Smooth muscle cell of the brain vasculature (primary cell): Measurements from ENCODE around the gene KCNN3.

ENCODE experiments used
- DNase-seq: peaks from one replicate; pipeline ENCODE4 v3.0.0-alpha.2; 2012; ENCODE audit warnings: low read depth, low spot score

KCNN3 gene

DNA sequence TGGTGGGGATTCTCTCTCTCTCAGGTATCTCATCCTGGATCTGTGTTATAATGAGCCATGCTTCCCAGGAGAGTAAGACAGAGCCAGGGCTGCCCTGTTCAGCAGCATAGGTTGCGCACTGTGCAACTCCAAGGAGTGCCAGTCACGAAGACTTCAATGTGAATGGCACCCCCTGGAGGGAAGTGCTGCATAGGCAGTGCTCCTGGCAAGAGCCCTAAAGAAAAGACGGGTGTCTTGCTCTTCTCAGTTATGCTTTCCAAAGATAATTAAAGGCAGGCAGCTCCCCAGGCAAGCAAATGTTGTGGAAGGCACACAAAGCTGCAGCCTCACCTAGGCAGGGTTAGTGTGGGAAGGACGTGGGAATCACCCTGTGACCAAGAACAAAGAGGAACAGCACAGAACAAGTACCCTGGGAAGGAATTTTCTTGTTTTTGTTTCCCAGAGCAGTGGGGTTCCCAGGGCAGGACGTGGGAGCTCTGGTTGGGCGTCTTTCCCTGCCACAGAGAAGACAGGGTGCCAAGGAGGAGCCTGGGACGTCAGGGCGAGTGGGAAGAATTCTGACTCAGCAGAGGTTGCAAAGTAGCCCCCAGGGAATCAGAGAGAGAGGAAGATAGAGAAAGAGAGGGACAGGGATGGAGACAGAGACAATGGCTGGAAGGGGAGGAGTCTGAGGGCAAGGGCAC is 120.9 kb downstream of the KCNN3 start:
- no peak for DNase-seq

DNA sequence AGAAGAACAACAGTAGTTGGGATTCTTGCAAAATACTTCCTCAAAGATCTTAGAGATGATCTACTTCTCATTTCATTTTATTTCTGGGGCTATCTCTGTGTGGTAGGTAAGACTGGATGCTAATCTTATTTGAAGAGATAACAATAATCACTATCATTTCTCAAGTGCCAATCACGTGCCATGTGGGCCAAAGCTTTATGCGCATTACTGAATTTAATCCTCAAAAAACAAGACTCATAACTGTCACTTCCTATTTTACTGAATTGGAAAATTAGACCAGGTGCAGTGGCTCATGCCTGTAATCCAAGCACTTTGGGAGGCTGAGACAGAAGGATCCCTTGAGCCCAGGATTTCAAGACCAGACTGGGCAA is 121.7 kb downstream of the KCNN3 start:
- DNase-seq = no peak

DNA sequence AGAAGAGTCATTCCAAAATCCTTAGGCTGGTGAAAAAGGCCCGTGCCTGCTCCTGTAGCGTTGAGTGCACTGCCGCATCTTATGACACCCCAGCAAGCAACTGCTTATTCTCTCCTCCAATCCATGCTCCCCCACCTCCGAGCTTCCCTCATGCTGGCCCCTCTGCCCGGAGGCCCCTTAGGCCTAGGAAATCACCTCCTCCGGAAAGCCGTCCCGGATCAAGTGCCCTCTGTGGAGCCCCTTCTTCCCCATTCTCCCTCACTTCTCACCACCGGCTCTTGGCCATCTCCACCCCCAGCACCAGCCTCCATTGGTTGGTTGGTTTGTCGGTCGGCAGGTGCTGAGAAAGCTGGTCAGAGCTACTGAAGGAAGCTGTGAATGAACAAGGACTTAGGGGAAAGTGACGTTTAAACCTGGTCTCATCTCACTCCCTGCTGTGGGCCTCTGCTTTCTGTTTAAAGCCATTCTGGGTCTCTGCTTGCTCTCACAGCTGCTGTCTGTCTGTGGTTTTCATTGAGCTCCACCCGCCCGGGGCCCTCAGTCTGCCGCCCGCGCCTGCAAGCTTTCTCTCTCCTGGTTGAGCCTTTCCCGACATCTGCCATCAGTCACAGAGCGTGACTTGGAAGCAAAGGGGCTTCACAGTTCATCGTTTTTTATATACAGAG is 122.2 kb downstream of the KCNN3 start:
- no peak for DNase-seq

DNA sequence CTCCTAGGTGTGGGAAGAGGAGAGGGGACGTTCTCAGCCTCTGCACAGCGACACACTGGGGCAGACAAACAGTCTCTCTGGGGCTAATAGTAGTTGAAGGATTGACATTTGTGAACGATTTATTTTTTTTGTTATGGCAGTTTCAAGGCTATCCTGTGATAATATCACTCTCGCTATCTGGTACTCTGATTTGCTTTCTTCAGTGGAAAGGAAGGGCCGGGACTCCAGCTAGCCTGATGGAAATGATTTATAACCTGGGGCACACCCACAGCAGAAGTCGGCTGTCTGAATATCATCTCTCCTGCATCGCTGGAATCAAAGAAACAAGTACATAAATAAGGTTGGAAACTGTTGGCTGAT is 122.7 kb downstream of the KCNN3 start:
- no peak for DNase-seq

DNA sequence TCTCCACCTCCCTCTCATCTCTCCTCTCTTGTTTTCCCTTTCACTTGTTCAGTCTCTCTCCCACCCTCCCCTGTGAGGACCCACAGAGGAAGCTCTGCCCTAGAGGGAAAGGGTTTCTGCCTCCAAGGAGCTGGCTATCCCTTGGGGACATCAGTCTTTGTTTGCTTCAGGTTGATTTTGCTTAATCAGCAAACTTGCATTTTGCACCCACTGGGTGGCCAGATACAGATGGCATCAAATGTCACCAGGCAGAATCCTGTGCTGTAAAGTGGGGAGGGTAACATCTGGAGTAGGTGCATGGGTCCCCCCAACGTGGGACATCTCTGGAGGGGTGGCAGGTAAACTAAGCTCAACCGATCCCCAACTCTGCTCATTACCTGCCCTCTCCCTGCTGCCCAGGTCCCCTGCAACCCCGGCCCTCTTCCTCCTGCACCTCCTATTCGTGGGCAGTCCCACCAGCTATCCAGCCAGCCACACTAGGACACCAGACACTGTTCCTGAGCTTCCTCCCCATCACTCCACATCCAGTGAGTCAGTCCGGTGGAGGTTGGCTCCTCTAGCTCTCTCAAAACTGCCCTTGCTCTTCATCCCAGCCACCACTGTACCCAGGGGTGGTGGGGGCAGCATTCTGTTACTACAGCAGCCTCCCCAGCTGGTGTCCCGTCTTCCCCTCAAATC is 123.3 kb downstream of the KCNN3 start:
- no peak for DNase-seq

DNA sequence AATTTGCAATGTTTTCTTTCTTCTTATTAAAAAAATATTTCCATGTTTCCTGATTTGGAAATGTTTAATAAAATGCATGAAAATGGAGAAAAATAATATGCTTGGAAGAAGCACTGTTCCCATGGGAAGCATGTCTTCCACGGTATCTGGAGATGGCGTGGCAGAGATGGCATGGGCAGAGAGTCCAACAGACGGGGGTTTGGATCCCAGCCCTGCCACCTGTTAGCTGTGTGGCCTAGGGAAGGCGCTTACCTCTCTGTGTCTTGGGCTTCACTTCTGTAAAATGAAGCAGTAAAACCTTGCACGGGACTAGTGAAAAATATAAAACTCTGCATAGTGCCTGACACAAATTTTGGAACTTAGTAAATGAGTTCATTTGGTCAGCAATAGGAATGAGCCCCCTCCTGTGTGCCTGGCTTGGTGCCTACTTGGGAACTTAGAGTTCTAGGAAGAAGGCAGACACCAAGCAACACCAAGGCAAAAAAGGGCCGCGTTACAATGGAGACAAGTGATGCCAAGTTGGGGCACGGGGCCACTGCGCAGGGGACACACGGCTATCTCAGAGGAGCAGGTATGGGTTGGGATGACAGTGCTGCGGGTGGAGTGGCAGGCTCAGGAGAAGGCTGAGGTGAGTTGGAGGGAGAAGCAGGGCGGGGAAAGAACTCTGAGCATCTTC is 124.2 kb downstream of the KCNN3 start:
- no peak for DNase-seq

DNA sequence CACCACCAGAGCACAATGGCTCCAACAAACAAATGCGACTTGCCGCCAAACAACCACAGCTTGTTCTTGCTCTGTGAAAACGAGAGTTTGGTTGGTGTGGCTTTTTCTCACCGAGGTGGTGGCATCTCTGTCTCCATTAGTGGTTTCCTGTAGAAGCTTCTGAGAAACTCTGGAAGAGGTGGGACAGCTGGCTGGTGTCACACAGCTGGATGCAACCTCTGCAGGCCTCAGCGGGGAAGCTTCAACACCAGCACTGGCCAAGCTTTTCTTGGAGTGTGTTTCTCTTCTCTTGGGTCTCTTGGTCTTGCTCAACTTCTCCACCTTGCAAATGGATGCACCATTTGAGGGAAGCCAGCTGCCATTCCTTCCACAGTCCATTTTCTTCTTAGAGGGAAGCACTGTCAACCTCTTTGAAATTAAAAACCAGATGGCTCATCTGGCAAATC is 124.8 kb downstream of the KCNN3 start:
- no peak for DNase-seq

DNA sequence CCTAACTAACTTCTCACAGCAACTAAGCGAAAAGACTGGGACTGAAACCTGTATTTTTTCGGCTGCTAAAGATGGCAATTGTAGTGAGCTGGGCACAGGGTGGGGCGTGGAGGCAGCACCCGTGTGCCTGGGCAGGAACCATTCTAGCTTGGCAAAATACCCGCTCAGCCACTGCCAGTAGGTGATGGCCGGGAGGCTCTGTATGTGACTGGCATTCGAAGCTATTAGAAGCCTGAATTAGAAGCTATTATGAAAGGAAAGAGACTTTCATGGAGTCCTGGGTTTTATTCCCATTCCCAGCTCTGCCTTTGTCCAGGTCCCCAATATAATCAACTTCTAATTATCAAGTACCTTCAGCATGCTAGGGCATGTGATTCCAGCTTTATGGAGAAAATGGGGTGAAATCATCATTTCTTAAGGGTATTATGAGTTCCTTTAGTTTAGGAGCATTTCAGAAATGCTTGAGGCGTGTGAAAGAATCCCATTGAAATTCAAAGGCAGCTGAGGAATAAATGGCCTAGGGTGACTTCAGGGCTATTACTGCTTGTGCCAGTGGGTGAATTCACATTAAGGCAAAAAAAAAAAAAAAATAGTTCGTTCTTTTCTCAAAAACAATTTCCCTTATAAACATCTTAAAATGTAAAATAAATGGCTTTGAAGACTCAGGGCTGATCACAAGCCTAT is 125.6 kb downstream of the KCNN3 start:
- no peak for DNase-seq

DNA sequence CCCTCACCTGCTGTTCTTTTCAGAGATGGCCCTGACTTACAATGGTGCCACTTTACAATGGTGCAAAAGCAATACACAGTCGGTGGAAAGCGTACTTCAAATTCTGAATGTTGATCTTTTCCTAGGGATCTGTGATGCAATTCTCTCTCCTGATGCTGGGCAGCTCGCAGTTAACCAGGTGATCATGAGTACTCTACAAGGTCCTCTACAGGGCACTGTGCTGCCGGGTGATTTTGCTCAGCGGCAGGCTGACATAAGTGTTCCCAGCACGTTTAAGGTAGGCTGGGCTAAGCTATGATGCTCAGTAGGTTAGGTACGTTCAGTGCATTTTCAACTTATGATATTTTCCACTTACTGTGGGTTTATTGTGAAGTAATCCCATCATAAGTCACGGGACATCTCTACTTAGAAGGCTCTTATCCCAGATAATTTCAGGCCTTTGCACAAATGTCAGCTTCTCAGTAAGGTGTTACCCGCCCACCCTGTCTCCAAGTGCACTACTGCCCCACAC is 126.5 kb downstream of the KCNN3 start:
- no peak for DNase-seq

DNA sequence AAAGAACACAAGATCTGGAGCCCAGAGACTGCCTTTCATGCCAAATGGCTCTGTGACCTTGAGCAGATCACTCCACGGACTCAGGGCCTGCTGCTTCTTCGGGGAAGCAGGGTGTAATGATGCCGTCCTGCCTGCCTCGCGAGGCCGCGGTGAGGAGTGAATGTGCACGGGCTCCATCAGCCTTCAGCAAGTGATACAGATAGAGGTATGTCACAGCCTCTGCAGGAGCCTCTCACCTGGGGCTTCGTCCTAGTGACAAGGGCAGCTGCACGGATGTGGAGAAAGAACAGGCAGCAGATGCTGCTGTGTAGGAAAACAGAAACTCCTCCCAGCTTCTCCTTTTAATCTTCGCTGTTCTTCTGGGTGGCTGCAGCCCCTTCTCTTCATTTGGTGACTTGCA is 127.5 kb downstream of the KCNN3 start:
- DNase-seq = no peak

DNA sequence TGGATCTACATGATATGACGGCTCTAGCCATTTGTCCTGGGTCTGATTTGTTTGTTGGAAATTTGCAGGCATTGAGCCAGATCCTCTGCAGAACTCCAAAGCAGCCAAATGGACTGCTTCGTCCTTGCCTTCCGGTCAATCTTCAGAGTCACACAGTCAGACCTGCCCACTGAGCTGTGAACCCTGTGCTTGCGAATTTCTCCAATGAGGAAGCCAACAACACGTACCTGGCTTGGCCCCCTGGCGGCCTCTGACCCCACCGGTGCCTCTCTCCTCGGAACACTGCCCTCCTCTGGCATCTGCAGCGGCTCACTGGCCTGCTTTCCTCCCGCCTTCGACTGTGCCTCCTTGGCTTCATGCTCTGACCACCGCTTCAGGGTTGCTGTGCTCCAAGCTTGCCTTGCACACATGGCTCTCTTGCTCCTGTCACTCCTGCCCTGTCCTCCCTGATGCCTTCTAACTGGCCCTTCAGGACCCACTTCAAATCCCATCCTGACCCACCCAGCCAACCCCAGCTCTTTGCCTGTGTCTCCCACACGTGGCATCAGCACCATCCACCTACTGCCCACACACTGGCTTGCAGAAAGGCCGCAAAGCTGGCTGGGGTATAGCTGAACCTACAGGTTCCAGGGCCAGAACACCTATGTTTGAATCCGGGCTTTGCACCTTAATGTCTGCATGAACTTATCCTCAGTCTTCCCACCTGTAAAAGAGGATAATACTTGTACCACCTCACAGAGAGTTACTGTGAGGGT is 128.2 kb downstream of the KCNN3 start:
- no peak for DNase-seq

DNA sequence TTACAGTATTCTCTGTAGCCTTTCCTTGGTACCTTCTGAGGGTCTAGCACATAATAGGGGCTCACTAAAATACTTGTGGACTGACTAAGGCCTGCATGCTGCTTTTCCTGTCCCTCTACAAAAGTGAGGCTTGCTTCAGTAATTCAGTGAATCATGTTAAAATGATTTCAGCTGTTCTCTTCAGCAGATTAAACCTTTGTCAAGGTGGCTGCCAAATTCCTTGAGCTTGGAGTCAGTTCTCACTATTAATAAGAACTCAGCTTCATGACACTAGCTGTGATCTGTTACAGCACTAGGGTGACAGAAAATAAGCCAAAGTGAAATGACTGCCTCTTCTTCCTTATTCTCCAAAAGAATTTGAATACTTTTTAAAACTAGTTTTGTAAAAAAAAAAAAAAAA is 128.8 kb downstream of the KCNN3 start:
- DNase-seq = no peak

DNA sequence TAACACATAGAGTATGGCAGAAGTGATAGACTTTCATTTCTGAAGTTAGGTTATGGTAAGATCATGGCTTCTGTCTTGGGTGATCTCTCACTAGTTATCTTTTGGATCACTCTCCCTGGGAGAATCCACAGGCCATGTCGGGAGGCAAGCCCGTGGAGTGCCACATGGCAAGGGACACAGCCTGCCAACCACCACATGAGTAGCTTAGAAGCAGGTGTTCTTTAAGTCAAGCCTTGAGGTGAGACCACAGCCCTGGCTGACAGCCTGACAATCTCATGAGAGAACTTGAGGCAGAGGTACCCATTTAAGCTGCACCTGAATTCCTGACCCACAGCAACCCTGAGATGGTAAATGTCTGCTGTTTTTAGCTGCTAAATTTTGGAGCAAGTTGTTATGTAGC is 130.4 kb downstream of the KCNN3 start:
- DNase-seq = no peak

DNA sequence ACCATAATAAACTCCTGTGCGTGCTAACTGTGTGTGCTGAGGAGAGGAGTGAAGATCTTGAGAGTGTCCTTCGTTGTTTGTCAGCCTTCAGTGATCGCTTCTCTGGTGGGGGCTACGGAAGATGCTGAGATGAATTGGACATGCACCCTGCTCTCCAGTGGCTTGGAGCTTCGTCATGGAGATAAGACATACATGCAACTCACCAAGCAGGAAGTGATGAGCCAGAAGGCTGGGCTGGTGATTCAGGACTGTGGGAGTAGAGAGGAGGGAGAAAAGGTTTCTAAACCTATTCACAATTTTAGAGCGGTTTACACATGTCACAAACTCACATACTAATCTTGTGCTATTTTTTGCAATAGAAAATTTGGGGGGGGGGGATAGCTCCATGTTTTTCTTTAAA is 133.2 kb downstream of the KCNN3 start:
- no peak for DNase-seq

DNA sequence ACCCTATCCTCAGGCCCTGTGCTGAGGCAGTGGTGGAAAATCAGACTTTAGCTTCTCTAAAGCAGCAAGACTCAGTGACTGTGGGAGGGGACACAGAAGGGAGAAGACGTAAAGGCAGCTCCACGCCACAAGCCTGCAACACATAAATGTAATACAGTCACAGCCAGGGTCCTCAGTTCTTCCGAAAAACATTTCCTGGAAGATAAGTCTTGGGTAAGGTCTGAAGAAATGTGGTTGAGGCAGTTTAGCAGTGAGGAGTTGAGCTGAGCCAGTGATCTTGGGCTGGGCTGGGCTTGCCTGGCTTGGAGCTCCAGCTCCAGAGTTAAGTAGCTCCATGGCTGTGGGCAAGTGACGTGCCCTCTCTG is 134.3 kb downstream of the KCNN3 start:
- no peak for DNase-seq

DNA sequence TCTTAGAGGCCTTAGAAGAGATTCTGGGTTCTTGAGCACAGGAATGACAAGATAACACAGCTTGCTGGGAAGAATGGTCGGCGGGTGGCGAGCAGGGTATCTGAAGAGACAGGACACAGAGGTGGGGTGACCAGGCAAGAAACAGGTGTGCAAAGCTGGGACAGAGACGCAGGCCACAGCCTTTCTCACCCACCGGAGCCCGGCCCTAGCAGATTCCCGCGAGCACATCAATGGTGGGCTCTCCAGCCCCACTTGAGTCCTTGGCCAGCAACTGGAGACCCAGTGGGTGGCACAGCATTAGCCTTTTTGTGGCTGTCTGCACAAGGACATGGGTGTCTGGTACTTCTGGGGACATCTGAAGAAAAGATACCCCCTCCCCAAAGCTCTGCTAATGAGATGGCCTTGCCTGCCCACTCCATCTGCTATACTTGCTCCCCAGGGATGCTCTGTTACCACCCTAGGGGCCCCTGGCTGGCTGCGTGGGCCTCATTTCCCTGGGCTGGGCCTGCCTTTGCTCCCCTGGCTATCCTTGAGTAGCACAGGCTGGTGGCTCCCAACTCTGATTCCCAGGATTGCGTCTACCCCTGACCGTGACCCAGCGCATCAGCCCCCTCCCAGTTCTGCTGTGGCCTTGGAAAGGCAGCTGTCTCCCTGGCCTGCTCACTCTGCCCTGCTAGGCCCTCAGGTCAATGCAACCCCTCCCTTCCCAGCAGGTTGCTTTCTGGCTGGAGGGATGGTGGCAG is 134.8 kb downstream of the KCNN3 start:
- DNase-seq = no peak

DNA sequence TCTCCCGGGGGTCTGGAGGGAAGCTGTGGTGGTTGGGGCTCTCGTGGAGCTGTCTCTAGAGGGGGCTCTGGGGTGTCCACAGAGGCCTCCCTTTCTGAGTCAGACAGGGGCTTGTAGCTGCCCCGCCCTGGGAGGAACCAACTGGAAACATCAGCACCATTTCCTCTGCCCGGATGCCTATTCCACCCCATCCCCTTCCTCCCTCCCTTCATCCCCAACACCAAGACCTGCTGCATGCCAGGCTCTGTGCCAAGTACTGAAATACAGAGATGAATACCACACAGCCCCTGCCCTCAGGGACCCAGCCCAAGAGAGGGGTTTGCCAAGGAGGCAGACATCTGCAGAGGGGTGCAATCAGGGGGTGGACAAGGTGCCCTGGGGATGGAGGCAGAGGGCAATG is 136.5 kb downstream of the KCNN3 start:
- DNase-seq = no peak

DNA sequence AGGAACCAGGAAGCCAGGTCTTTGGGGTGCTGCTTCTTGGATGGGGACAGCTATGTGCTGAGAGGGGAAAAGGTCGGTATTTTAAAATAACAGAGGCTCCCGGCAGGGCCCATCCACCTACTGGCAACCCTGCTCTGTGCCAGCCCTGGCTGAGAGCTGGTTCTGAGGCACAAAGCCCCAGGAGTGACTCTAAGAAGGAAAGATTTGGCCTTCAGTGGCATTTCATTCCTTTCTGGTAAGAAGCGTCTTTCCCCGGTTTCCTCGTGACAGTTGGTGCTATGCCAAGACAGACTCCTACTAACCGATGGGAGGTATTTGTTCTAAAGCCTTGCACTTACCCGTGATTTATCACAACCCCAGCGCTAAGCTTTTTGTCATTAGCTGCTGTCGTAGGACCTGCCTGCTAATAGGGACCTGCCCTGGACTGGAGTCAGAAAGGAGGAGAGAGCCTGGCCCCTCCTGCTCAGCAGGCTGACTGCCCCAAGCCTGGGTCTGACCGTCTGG is 139.0 kb downstream of the KCNN3 start:
- DNase-seq = no peak

DNA sequence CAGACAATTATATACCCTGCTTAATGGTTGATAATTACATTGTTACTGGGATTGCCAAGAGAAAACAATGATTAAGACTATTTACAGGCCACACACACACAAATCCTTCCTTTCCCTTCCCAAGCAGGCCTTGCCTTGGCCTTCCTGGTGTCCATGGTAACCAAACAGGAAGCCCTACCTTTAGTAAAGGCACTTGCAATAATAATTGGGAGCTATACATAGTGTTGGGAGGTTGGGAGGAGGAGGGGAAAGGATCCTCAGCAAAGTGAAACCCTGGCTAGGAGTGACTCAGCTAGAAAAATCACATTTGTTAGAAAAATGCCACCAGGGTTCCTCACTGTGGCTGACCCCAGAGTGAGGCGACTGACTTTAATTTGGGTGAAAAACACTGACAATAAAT is 139.8 kb downstream of the KCNN3 start:
- DNase-seq = no peak

DNA sequence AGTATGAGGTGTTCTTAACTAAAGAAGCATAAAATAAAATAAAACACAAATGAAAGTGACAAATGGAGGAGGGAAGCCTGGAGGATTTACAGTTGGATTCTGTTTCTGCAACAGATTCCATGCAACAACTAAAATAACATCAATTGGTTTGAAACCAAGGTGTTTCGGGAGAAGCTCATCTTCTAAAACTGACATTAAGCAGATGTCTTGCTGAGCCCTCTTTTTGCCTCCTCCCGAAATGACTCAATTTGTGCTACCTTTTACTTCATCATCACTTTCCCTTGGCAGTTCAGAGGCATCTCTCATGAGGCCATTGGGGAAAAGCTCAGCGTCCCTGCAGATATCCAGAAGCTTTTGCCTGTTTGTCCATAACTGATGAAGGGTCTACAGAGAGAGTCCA is 140.5 kb downstream of the KCNN3 start:
- DNase-seq = no peak
